ENCODE results near the gene RAD52. TPM values are rescaled to one million over a fixed set of nuclear protein-coding genes. Genes with fewer than 3 reads are reported as not detected.

Gene RAD52
- total RNA-seq, 2 donors from 2014 or later, result 7.4 to 8.8 TPM

DNA sequence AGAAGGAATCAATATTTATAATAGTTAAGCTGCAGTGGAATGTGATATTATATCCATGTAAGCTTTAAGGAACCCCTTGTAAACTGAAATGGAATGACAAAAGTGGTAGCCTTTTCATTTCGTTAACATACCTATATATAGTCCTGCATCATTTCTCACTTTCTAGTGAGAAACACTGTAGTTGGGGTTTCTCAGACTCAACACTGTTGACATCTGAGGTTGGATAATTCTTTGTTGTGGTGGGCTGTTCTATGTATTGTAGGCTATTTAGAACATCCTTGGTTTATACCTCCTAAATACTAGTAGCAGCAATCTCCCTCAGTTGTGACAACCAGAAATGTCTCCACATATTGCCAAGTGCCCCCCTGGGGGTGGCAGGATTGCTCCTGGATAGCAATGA lies 79.1 kb downstream of the RAD52 start:
- TF ChIP-seq, protein P1, sequence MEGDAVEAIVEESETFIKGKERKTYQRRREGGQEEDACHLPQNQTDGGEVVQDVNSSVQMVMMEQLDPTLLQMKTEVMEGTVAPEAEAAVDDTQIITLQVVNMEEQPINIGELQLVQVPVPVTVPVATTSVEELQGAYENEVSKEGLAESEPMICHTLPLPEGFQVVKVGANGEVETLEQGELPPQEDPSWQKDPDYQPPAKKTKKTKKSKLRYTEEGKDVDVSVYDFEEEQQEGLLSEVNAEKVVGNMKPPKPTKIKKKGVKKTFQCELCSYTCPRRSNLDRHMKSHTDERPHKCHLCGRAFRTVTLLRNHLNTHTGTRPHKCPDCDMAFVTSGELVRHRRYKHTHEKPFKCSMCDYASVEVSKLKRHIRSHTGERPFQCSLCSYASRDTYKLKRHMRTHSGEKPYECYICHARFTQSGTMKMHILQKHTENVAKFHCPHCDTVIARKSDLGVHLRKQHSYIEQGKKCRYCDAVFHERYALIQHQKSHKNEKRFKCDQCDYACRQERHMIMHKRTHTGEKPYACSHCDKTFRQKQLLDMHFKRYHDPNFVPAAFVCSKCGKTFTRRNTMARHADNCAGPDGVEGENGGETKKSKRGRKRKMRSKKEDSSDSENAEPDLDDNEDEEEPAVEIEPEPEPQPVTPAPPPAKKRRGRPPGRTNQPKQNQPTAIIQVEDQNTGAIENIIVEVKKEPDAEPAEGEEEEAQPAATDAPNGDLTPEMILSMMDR (IDR thresholded peaks at IDR 0.05), result no peak

DNA sequence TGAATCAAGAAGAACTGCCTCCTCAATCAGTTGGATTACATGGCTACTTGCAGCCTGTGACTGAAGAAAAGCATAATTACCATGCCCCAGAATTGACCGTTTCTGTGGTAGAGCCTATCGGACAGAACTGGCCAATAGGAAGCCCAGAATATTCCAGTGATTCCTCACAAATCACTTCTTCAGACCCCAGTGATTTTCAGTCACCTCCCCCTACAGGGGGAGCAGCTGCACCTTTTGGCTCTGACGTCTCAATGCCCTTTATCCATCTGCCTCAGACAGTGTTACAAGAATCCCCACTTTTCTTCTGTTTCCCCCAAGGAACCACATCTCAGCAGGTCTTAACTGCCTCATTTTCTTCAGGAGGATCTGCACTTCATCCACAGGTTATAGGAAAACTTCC lies 80.8 kb downstream of the RAD52 start:
- Histone ChIP-seq H3K4me1 (no peaks in the 10 kb centered on the region), H3K27me3 (no peaks in the 10 kb centered on the region), H3K4me3 (no peak overlapping the region), H3K9me3 (no peaks in the 10 kb centered on the region), H3K27ac (no peak overlapping the region), H3K36me3 (peaks cover 75% of the 10 kb centered on the region)
- TF ChIP-seq, protein P1 (IDR thresholded peaks at IDR 0.05), result peak in 1 of 2 donors; percentile 21
- DNase-seq (ENCODE audit: low spot score), result no peak

More for the DNA sequence above, 79.1 kb downstream of the RAD52 start:
- DNase-seq (ENCODE audit: low spot score), result no peak
- no peaks in the 10 kb centered on the region for H3K4me1 ChIP-seq
- no peaks in the 10 kb centered on the region for H3K27me3 ChIP-seq
- H3K4me3 ChIP-seq, result no peak overlapping the region
- H3K27ac ChIP-seq, result no peak overlapping the region
- H3K36me3 ChIP-seq, result peaks cover 83% of the 10 kb centered on the region
- no peaks in the 10 kb centered on the region for H3K9me3 ChIP-seq

DNA sequence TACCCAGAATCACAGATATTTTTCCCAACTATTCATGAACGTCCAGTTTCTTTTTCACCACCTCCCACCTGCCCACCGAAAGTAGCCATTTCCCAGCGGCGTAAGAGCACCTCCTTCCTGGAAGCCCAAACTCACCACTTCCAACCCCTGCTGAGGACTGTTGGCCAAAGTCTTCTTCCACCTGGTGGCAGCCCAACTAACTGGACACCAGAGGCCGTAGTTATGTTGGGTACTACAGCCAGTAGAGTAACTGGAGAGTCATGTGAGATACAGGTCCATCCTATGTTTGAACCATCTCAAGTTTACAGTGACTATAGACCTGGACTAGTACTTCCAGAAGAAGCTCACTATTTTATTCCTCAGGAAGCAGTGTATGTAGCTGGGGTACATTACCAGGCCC lies 81.6 kb downstream of the RAD52 start:
- H3K9me3 ChIP-seq, result no peaks in the 10 kb centered on the region
- H3K27ac ChIP-seq, result no peak overlapping the region
- peaks cover 78% of the 10 kb centered on the region for H3K36me3 ChIP-seq
- DNase-seq (ENCODE audit: low spot score), result no peak
- TF ChIP-seq, protein P1 (IDR thresholded peaks at IDR 0.05), result peak in 1 of 2 donors; percentile 20
- H3K27me3 ChIP-seq, result no peaks in the 10 kb centered on the region
- H3K4me3 ChIP-seq, result no peak overlapping the region
- no peaks in the 10 kb centered on the region for H3K4me1 ChIP-seq

DNA sequence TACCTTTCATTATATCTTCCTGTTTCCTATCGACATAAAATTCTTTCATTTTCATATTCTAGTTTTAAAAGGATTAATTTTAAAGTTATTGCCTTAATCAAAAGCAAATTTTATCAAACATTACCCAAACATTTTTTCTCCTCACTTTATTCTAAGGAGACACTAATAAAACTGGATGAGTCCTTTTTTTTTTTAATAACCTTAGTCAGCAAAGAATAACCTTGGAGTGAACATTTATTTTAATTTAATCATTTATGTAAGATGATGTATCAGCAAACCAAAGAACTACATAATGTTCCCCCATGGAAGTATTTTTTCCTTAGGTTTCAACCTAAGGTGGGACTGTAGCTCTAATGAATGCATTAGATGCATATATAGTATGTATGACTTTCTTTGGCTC lies 83.9 kb downstream of the RAD52 start:
- no peak for DNase-seq (ENCODE audit: low spot score)
- Histone ChIP-seq H3K4me1 (no peaks in the 10 kb centered on the region), H3K36me3 (peaks cover 79% of the 10 kb centered on the region), H3K27me3 (no peaks in the 10 kb centered on the region), H3K4me3 (no peak overlapping the region), H3K27ac (no peak overlapping the region), H3K9me3 (no peaks in the 10 kb centered on the region)
- TF ChIP-seq, protein P1 (IDR thresholded peaks at IDR 0.05), result no peak

DNA sequence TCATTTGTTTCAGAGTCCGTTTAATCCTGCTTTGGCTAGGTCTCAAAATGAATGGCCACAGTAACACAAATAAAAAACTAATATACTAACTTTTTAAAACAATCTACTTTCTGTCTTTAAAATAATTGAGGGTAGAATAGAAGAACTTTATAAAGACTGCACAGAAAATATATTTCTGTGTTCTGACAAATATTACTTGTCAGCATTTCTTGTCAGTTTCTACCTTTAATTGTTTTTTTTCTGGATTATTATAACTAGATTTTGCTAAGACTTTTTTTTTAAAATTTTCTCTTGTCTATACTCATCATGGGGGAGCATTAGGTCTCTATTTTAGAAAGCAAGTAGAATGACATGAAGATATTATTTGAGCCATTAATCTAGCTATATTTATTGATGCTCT lies 86.2 kb downstream of the RAD52 start:
- Histone ChIP-seq H3K27ac (no peak overlapping the region), H3K9me3 (no peaks in the 10 kb centered on the region), H3K36me3 (peaks cover 75% of the 10 kb centered on the region), H3K4me3 (no peak overlapping the region), H3K27me3 (no peaks in the 10 kb centered on the region), H3K4me1 (no peaks in the 10 kb centered on the region)
- DNase-seq (ENCODE audit: low spot score), result no peak
- TF ChIP-seq, protein P1 (IDR thresholded peaks at IDR 0.05), result no peak

DNA sequence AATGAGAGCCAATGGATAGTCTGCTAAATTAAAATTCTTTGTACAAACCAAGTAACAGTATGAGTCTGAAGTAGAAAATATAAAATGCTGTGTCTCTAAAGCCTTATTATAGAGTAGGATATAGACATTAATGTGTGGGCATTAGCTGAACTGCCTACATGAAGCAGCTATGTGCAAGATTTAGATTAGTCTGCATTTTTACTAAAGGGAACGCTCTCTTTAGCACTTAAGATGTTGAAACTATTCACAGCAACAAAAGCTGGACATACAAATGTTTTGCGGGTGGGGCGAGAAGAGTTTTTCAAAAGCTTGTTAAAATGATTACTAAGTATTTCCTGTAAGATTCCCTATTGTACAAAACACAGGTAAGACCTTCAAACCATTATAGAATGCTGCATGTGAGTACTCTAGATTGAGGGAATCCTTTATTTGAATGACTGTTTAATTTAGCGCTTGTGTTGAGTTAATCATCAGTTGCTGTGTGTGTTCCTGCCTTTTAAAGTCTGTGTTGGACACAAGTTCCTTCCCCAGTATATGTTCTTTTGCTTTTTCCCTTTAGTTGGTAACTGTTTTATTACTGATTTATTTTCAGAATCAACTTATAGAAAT lies 87.1 kb downstream of the RAD52 start:
- H3K36me3 ChIP-seq, result peaks cover 75% of the 10 kb centered on the region
- TF ChIP-seq, protein P1 (IDR thresholded peaks at IDR 0.05), result no peak
- no peak overlapping the region for H3K27ac ChIP-seq
- no peaks in the 10 kb centered on the region for H3K9me3 ChIP-seq
- H3K4me1 ChIP-seq, result peaks cover 0 to 5% of the 10 kb centered on the region in 2 donors
- H3K4me3 ChIP-seq, result no peak overlapping the region
- no peaks in the 10 kb centered on the region for H3K27me3 ChIP-seq
- no peak for DNase-seq (ENCODE audit: low spot score)

All from right atrium auricular region (tissue), 2 donors.